WTC11 (cell line): ENCODE measurements around the gene SLC25A17. TPM values are rescaled to one million over a fixed set of nuclear protein-coding genes. Genes with fewer than 3 reads are reported as not detected.

Source experiments
- ATAC-seq: fragments of 200-7000 bp; cut with Tn5 transposase; 2 replicates; pipeline ENCODE4 v1.10.0; 2021; ENCODE audit warnings: mild to moderate bottlenecking, moderate library complexity
- CTCF ChIA-PET: fragments of 300-600 bp; sonication (Branson Sonifier 250); formaldehyde crosslinking; loops from one replicate; lab custom pipeline; 2021; ENCODE audit warnings: antibody characterized with exemption; lab: Charles Lee
- POLR2A ChIA-PET: fragments of 350-600 bp; sonication (Branson Sonifier 250); formaldehyde crosslinking; loops from one replicate; lab custom pipeline; 2021; ENCODE audit warnings: antibody characterized with exemption; lab: Charles Lee
- DNase-seq: peaks from one replicate; pipeline ENCODE4 v3.0.0; 2021; ENCODE audit warnings: low spot score
- H3K27ac Mint-ChIP-seq: 2 replicates; pipeline ENCODE4 v1.8.0; 2021; ENCODE audit warnings: mixed read lengths
- H3K27me3 Mint-ChIP-seq: 2 replicates; pipeline ENCODE4 v1.8.0; 2021; ENCODE audit warnings: low read depth, mild to moderate bottlenecking, moderate library complexity, mixed read lengths
- H3K36me3 Mint-ChIP-seq: 2 replicates; pipeline ENCODE4 v1.8.0; 2021; ENCODE audit warnings: mixed read lengths
- H3K4me1 Mint-ChIP-seq: 2 replicates; pipeline ENCODE4 v1.8.0; 2022; ENCODE audit warnings: mixed read lengths
- H3K4me3 Mint-ChIP-seq: 2 replicates; pipeline ENCODE4 v1.8.0; 2021; ENCODE audit warnings: mild to moderate bottlenecking, moderate library complexity, mixed read lengths
- H3K9me3 Mint-ChIP-seq: 2 replicates; pipeline ENCODE4 v1.8.0; 2021; ENCODE audit warnings: mixed read lengths
- ARID4B ChIP-seq: sonication (generic); formaldehyde crosslinking; IDR thresholded peaks from 2 replicates; pipeline ENCODE4 v1.8.0; 2023; ENCODE audit warnings: missing genetic modification reagents, mild to moderate bottlenecking, borderline replicate concordance
- ATF1 ChIP-seq: sonication (generic); formaldehyde crosslinking; IDR thresholded peaks from 2 replicates; pipeline ENCODE4 v1.8.1; 2023; ENCODE audit warnings: mild to moderate bottlenecking, moderate library complexity, missing genetic modification reagents
- ATF2 ChIP-seq: sonication (generic); formaldehyde crosslinking; IDR thresholded peaks from 2 replicates; pipeline ENCODE4 v1.8.1; 2022; ENCODE audit warnings: low read depth, missing genetic modification reagents, borderline replicate concordance
- ATF6 ChIP-seq: sonication (generic); formaldehyde crosslinking; IDR thresholded peaks from 2 replicates; pipeline ENCODE4 v1.8.1; 2023; ENCODE audit warnings: mild to moderate bottlenecking, missing genetic modification reagents
- CREB1 ChIP-seq: sonication (generic); formaldehyde crosslinking; IDR thresholded peaks from 2 replicates; pipeline ENCODE4 v1.8.0; 2023; ENCODE audit warnings: mild to moderate bottlenecking, missing genetic modification reagents
- CREM ChIP-seq: sonication (generic); formaldehyde crosslinking; IDR thresholded peaks from 2 replicates; pipeline ENCODE4 v1.8.1; 2022; ENCODE audit warnings: mild to moderate bottlenecking, missing genetic modification reagents, moderate library complexity
- ERG ChIP-seq: fragments of 250-450 bp; sonication (Bioruptor Pico); IDR thresholded peaks from 2 replicates; pipeline ENCODE4 v1.8.0; 2021; ENCODE audit warnings: mild to moderate bottlenecking
- JAZF1 ChIP-seq: fragments of 250-450 bp; sonication (Bioruptor Pico); IDR thresholded peaks from 2 replicates; pipeline ENCODE4 v1.9.0; 2021; ENCODE audit warnings: moderate library complexity, mild to moderate bottlenecking, inconsistent platforms
- SMAD4 ChIP-seq: sonication (generic); formaldehyde crosslinking; IDR thresholded peaks from 2 replicates; pipeline ENCODE4 v1.8.0; 2022; ENCODE audit warnings: mild to moderate bottlenecking, missing genetic modification reagents
- SOX15 ChIP-seq: fragments of 250-450 bp; sonication (Bioruptor Pico); IDR thresholded peaks from 2 replicates; pipeline ENCODE4 v1.9.0; 2021; ENCODE audit warnings: mild to moderate bottlenecking
- TP53 ChIP-seq: sonication (generic); formaldehyde crosslinking; IDR thresholded peaks from 2 replicates; pipeline ENCODE4 v1.8.1; 2023; ENCODE audit warnings: mild to moderate bottlenecking, missing genetic modification reagents
- ZBTB21 ChIP-seq: sonication (generic); formaldehyde crosslinking; IDR thresholded peaks from 2 replicates; pipeline ENCODE4 v1.8.1; 2023; ENCODE audit warnings: mild to moderate bottlenecking, missing genetic modification reagents, borderline replicate concordance
- ZMAT4 ChIP-seq: fragments of 250-450 bp; sonication (Bioruptor Pico); IDR thresholded peaks from 2 replicates; pipeline ENCODE4 v1.9.0; 2021; ENCODE audit warnings: mild to moderate bottlenecking
- ZNF317 ChIP-seq: sonication (generic); formaldehyde crosslinking; IDR thresholded peaks from 2 replicates; pipeline ENCODE4 v1.8.1; 2023; ENCODE audit warnings: low read depth, mild to moderate bottlenecking, moderate library complexity, missing genetic modification reagents, borderline replicate concordance
- ZSCAN18 ChIP-seq: fragments of 250-450 bp; sonication (Bioruptor Pico); IDR thresholded peaks from 2 replicates; pipeline ENCODE4 v2.1.2; 2022; ENCODE audit warnings: mild to moderate bottlenecking, moderate library complexity
- total RNA-seq: library from RNA; stranded (reverse); gene quantifications from 3 replicates; pipeline ENCODE4 v1.2.3, GENCODE V29; 2021

The SLC25A17 gene
- total RNA-seq, 1 experiment from 2014 or later: 29.6 TPM

- peaks cover 71% of the 10 kb centered on the region for H3K36me3 Mint-ChIP-seq
- POLR2A ChIA-PET: no interaction called here
- H3K27ac Mint-ChIP-seq: no peak overlapping the region
Observed at GRCh38 chr22:40844951-40845350, 25.8 kb upstream of the SLC25A17 start.

More at GRCh38 chr22:40844951-40845350, 25.8 kb upstream of the SLC25A17 start:
- DNase-seq (no peak), ATAC-seq (no peak)
- Mint-ChIP-seq H3K4me1 (no peaks in the 10 kb centered on the region), H3K4me3 (no peak overlapping the region), H3K27me3 (no peaks in the 10 kb centered on the region), H3K9me3 (no peaks in the 10 kb centered on the region)
- TF ChIP-seq ATF2 (CRISPR knock-in tag) (no peak), TP53 (CRISPR knock-in tag) (no peak), ATF6 (CRISPR knock-in tag) (no peak), CREB1 (CRISPR knock-in tag) (no peak), ZMAT4 (CRISPR knock-in tag) (no peak), SOX15 (CRISPR knock-in tag) (no peak), ZBTB21 (CRISPR knock-in tag) (no peak), ERG (CRISPR knock-in tag) (no peak), ZSCAN18 (CRISPR knock-in tag) (no peak), ATF1 (CRISPR knock-in tag) (no peak), JAZF1 (no peak), ARID4B (CRISPR knock-in tag) (no peak), ZNF317 (CRISPR knock-in tag) (no peak), CREM (CRISPR knock-in tag) (no peak), SMAD4 (no peak)
- TF ChIP-seq, all 79 proteins: peak for 0
- CTCF ChIA-PET: no interaction called here
